ENCODE data around the gene CERK. TPM values are rescaled to one million over a fixed set of nuclear protein-coding genes. Genes with fewer than 3 reads are reported as not detected.
A peak's percentile ranks its signal among the peaks of the same experiment; 100 is the strongest.

CERK gene
- total RNA-seq, 2 donors from 2014 or later = 10.2 to 18.0 TPM

GRCh38 chr22:46740910-46741780, 3.1 kb upstream of the CERK start:
- DNase-seq (ENCODE audit: low spot score) = no peak
- intact Hi-C loops (cut with DNase I) = no loop called here
- Histone ChIP-seq H3K36me3 (no peaks in the 10 kb centered on the region), H3K27ac (no peak overlapping the region), H3K27me3 (replicated peaks; ENCODE audit: insufficient read depth) (no peaks in the 10 kb centered on the region), H3K4me3 (no peak overlapping the region), H3K4me1 (replicated peaks) (peaks cover 5% of the 10 kb centered on the region), H3K9me3 (no peaks in the 10 kb centered on the region)
- TF ChIP-seq POLR2AphosphoS5 (IDR thresholded peaks at IDR 0.05) (no peak), POLR2A (IDR thresholded peaks at IDR 0.05) (no peak)
- TF ChIP-seq, protein P1, sequence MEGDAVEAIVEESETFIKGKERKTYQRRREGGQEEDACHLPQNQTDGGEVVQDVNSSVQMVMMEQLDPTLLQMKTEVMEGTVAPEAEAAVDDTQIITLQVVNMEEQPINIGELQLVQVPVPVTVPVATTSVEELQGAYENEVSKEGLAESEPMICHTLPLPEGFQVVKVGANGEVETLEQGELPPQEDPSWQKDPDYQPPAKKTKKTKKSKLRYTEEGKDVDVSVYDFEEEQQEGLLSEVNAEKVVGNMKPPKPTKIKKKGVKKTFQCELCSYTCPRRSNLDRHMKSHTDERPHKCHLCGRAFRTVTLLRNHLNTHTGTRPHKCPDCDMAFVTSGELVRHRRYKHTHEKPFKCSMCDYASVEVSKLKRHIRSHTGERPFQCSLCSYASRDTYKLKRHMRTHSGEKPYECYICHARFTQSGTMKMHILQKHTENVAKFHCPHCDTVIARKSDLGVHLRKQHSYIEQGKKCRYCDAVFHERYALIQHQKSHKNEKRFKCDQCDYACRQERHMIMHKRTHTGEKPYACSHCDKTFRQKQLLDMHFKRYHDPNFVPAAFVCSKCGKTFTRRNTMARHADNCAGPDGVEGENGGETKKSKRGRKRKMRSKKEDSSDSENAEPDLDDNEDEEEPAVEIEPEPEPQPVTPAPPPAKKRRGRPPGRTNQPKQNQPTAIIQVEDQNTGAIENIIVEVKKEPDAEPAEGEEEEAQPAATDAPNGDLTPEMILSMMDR (IDR thresholded peaks at IDR 0.05) = no peak
- WGBS = 86% methylated on average over 14 of the region's 14 CpGs

GRCh38 chr22:46739094-46739870, 1.2 kb upstream of the CERK start:
- TF ChIP-seq POLR2AphosphoS5 (IDR thresholded peaks at IDR 0.05) (peak; percentile 35), POLR2A (IDR thresholded peaks at IDR 0.05) (no peak)
- TF ChIP-seq, protein P1 (IDR thresholded peaks at IDR 0.05) = peak in 2 of 4 experiments; percentile 44 to 49
- 52% methylated on average over 20 of the region's 20 CpGs for WGBS
- no peaks in the 10 kb centered on the region for H3K9me3 ChIP-seq
- peak overlapping the region; percentile 59 to 65 for H3K4me3 ChIP-seq
- DNase-seq (ENCODE audit: low spot score) = peak; percentile 61
- H3K4me1 ChIP-seq (replicated peaks) = peaks cover 5% of the 10 kb centered on the region
- intact Hi-C loops (cut with DNase I) = loop anchor here (5.0 kb wide), 1 partner anchor 162 kb away; no protein-coding TSS in a partner anchor
- H3K27ac ChIP-seq = peak overlapping the region; percentile 79 to 84
- no peaks in the 10 kb centered on the region for H3K36me3 ChIP-seq
- H3K27me3 ChIP-seq (replicated peaks; ENCODE audit: insufficient read depth) = no peaks in the 10 kb centered on the region

GRCh38 chr22:46738647-46739093, 618 bp upstream of the CERK start:
- intact Hi-C loops (cut with DNase I) = loop anchor here (5.0 kb wide), 1 partner anchor 161 kb away; no protein-coding TSS in a partner anchor
- Histone ChIP-seq H3K27ac (peak overlapping the region; percentile 79 to 84), H3K27me3 (replicated peaks; ENCODE audit: insufficient read depth) (no peaks in the 10 kb centered on the region), H3K9me3 (no peaks in the 10 kb centered on the region), H3K4me1 (replicated peaks) (peaks cover 5% of the 10 kb centered on the region), H3K36me3 (no peaks in the 10 kb centered on the region), H3K4me3 (peak overlapping the region; percentile 59 to 65)
- DNase-seq (ENCODE audit: low spot score) = no peak
- TF ChIP-seq, protein P1 (IDR thresholded peaks at IDR 0.05) = no peak
- no peak for TF ChIP-seq POLR2A (IDR thresholded peaks at IDR 0.05)
- no peak for TF ChIP-seq POLR2AphosphoS5 (IDR thresholded peaks at IDR 0.05)
- 5% methylated on average over 12 of the region's 20 CpGs for WGBS

GRCh38 chr22:46737105-46737975, 712 bp downstream of the CERK start:
- intact Hi-C loops (cut with DNase I) = loop anchor here (5.0 kb wide), 1 partner anchor 160 kb away; no protein-coding TSS in a partner anchor
- peaks cover 5% of the 10 kb centered on the region for H3K4me1 ChIP-seq (replicated peaks)
- H3K4me3 ChIP-seq = peak overlapping the region; percentile 59 to 65
- no peak for TF ChIP-seq POLR2AphosphoS5 (IDR thresholded peaks at IDR 0.05)
- TF ChIP-seq, protein P1 (IDR thresholded peaks at IDR 0.05) = no peak
- no peak for TF ChIP-seq POLR2A (IDR thresholded peaks at IDR 0.05)
- H3K36me3 ChIP-seq = no peaks in the 10 kb centered on the region
- no peaks in the 10 kb centered on the region for H3K27me3 ChIP-seq (replicated peaks; ENCODE audit: insufficient read depth)
- H3K9me3 ChIP-seq = no peaks in the 10 kb centered on the region
- H3K27ac ChIP-seq = peak overlapping the region; percentile 79 to 84
- DNase-seq (ENCODE audit: low spot score) = no peak
- WGBS = 6% methylated on average over 48 of the region's 53 CpGs
